Measurements from ENCODE around the gene PRODH2. TPM values are rescaled to one million over a fixed set of nuclear protein-coding genes. Genes with fewer than 3 reads are reported as not detected.

The PRODH2 gene
- total RNA-seq, 4 donors from 2014 or later, result 0.13 TPM; not detected in 3

DNA sequence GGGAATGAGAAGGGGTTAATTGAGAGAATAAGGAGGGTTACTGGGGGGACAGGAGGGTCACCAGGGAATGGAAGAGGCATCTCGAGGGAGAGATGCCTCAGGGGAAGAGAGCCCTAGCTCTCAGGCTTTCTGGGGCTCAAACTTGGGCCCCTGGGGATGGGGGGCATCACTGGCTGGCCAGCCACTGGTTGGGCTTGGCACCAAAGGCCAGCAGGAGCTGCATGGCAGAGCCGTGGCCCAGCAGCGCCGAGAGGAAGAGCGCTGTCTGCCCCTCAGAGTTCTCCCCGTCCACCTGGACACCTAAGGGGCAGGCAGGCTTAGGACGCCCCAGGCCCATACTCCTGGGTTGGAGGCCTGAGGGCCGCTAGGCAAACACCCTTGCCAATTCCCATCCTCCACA lies 19.8 kb downstream of the PRODH2 start:
- DNase-seq (no peak), ATAC-seq (no peak)
- H3K27ac ChIP-seq, result no peak overlapping the region
- no peaks in the 10 kb centered on the region for H3K4me1 ChIP-seq
- TF ChIP-seq, protein P1, sequence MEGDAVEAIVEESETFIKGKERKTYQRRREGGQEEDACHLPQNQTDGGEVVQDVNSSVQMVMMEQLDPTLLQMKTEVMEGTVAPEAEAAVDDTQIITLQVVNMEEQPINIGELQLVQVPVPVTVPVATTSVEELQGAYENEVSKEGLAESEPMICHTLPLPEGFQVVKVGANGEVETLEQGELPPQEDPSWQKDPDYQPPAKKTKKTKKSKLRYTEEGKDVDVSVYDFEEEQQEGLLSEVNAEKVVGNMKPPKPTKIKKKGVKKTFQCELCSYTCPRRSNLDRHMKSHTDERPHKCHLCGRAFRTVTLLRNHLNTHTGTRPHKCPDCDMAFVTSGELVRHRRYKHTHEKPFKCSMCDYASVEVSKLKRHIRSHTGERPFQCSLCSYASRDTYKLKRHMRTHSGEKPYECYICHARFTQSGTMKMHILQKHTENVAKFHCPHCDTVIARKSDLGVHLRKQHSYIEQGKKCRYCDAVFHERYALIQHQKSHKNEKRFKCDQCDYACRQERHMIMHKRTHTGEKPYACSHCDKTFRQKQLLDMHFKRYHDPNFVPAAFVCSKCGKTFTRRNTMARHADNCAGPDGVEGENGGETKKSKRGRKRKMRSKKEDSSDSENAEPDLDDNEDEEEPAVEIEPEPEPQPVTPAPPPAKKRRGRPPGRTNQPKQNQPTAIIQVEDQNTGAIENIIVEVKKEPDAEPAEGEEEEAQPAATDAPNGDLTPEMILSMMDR (IDR thresholded peaks at IDR 0.05 in 4 of 5, conservative IDR thresholded peaks at IDR 0.05 in 1 of 5), result no peak
- no peak for TF ChIP-seq POLR2A (IDR thresholded peaks at IDR 0.05)
- in situ Hi-C loops (cut with MboI; ENCODE audit: low sequenced_read_pairs in 4 of 4), result no loop called here
- intact Hi-C loops (cut with DNase I; ENCODE audit: low total_unique reads), result no loop called here
- H3K9me3 ChIP-seq, result no peaks in the 10 kb centered on the region
- no peak overlapping the region for H3K4me3 ChIP-seq
- H3K36me3 ChIP-seq, result no peaks in the 10 kb centered on the region
- H3K27me3 ChIP-seq, result peaks cover 14 to 17% (median 15%) of the 10 kb centered on the region in 3 donors

DNA sequence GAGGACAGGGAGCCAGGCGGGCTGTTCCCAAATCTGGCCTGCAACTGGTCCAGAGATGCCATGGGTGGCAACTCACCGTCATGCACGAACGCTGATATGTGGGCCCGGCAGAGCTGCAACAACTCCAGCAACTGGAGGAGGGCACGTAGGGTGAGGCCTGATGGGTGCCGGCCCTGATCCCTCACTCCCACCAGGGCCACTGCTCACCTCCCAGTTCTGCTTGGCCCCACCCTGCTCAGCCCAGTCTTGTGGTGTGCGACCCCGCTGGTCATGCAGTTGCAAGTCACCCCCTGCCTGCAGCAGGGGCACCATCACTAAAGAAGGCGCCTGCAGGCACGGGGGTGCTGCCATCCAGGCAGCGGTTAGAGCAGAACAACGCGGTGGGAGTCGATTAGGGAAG lies 20.3 kb downstream of the PRODH2 start:
- Histone ChIP-seq H3K27ac (no peak overlapping the region), H3K9me3 (no peaks in the 10 kb centered on the region), H3K27me3 (peaks cover 8 to 13% (median 12%) of the 10 kb centered on the region in 3 donors), H3K4me3 (no peak overlapping the region), H3K4me1 (no peaks in the 10 kb centered on the region), H3K36me3 (no peaks in the 10 kb centered on the region)
- TF ChIP-seq, protein P1 (IDR thresholded peaks at IDR 0.05 in 4 of 5, conservative IDR thresholded peaks at IDR 0.05 in 1 of 5), result no peak
- TF ChIP-seq POLR2A (IDR thresholded peaks at IDR 0.05), result no peak
- ATAC-seq, result no peak
- intact Hi-C loops (cut with DNase I; ENCODE audit: low total_unique reads) (no loop called here), in situ Hi-C loops (cut with MboI; ENCODE audit: low sequenced_read_pairs in 4 of 4) (no loop called here)
- no peak for DNase-seq

DNA sequence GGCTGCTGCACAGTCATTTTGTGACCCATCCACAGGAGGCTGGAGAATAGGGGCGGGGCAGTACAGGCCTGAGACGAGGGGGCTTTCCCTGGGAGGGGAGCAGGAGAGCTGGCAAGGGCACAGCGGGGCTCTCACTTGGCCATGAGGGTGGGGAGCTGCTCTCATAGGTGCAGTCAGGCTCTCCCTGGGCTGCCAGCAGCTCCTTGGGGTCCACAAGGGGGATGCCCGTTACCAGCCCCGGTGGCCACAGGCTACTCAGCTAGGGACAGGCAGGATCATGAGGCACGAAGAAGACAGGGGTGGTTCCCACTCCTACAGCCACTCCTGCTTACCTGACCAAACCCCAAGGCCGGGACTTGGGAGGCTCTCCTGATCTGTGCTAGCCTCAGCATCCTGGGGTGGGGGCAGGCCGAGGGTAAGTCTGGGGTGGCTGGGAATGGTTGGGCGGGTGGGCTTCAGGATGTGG lies 20.8 kb downstream of the PRODH2 start:
- intact Hi-C loops (cut with DNase I; ENCODE audit: low total_unique reads) (no loop called here), in situ Hi-C loops (cut with MboI; ENCODE audit: low sequenced_read_pairs in 4 of 4) (no loop called here)
- H3K27me3 ChIP-seq, result peaks cover 4 to 8% (median 8%) of the 10 kb centered on the region in 3 donors
- H3K9me3 ChIP-seq, result no peaks in the 10 kb centered on the region
- H3K4me1 ChIP-seq, result no peaks in the 10 kb centered on the region
- TF ChIP-seq POLR2A (IDR thresholded peaks at IDR 0.05), result no peak
- TF ChIP-seq, protein P1 (IDR thresholded peaks at IDR 0.05 in 4 of 5, conservative IDR thresholded peaks at IDR 0.05 in 1 of 5), result no peak
- DNase-seq (no peak), ATAC-seq (no peak)
- H3K4me3 ChIP-seq, result no peak overlapping the region
- no peak overlapping the region for H3K27ac ChIP-seq
- H3K36me3 ChIP-seq, result no peaks in the 10 kb centered on the region

DNA sequence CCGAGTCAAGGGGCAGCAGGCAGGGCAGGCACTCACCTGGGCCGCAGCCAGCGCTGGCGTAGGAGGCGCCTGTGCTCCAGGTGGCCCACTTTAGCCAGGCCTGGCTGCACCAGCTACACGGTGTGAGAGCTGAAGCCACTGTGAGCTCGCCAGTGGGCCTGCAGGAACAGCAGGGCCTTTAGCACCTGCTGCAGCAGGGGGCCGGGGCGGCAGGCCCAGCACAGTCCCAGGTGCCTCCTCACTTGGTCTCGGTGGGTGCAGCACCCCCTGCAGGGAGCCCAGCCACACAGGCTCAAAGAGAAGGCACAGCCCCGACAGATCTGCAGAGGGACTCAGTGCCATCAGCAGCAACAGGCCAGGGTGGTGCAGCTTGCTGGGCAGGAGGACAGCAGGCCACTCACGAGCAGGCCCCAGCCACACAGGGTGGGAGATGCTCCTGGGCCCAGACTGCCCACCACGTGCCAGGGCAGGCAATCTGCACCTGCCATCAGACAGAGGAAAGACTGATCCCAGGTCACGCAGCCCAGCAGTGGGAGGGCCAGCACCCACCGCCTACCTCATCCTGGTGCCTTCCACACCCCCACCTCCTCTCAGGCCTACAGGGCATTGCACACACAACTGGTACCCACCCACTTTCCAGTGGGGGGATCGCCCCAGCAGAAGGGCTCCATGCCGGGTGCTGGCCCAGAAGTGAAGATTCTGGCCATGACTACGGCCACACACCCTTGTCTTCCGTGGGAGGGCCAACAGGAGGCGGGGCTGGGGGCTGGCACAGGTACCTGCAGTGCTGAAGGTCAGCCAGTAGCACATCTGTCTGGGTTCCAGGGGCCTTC lies 21.4 kb downstream of the PRODH2 start:
- H3K36me3 ChIP-seq, result no peaks in the 10 kb centered on the region
- no peaks in the 10 kb centered on the region for H3K4me1 ChIP-seq
- in situ Hi-C loops (cut with MboI; ENCODE audit: low sequenced_read_pairs in 4 of 4), result no loop called here
- ATAC-seq, result no peak
- intact Hi-C loops (cut with DNase I; ENCODE audit: low total_unique reads), result no loop called here
- no peak for DNase-seq
- TF ChIP-seq, protein P1 (IDR thresholded peaks at IDR 0.05 in 4 of 5, conservative IDR thresholded peaks at IDR 0.05 in 1 of 5), result no peak
- H3K27ac ChIP-seq, result no peak overlapping the region
- no peaks in the 10 kb centered on the region for H3K9me3 ChIP-seq
- no peak overlapping the region for H3K4me3 ChIP-seq
- peaks cover 0 to 7% (median 4%) of the 10 kb centered on the region in 3 donors for H3K27me3 ChIP-seq
